ENCODE data around the gene USP35.

- TF ChIP-seq POLR2A (IDR thresholded peaks at IDR 0.05; ENCODE audit: borderline replicate concordance, extremely low read depth, insufficient read depth, insufficient read length) (no peak), EZH2 (IDR thresholded peaks at IDR 0.05) (no peak), CBX3 (IDR thresholded peaks at IDR 0.05; ENCODE audit: low read depth) (no peak), CTCF (IDR thresholded peaks at IDR 0.05 in 2 of 3, conservative IDR thresholded peaks at IDR 0.05 in 1 of 3; ENCODE audit: borderline replicate concordance in 1 of 3, insufficient read depth in 1 of 3, low read depth in 2 of 3, low read length in 2 of 3) (no peak), JUND (IDR thresholded peaks at IDR 0.05) (no peak), REST (IDR thresholded peaks at IDR 0.05; ENCODE audit: low read depth) (no peak), SRF (IDR thresholded peaks at IDR 0.05; ENCODE audit: low read depth) (no peak), POLR2AphosphoS5 (IDR thresholded peaks at IDR 0.05; ENCODE audit: low read depth, low read length) (no peak), CEBPB (IDR thresholded peaks at IDR 0.05; ENCODE audit: low read depth) (no peak), MAX (IDR thresholded peaks at IDR 0.05) (no peak), ZFX (IDR thresholded peaks at IDR 0.05) (no peak)
These were observed 74.0 kb downstream of the USP35 start for GRCh38 chr11:78262691-78263090.
